ENCODE results near the gene NPTX1. TPM values are rescaled to one million over a fixed set of nuclear protein-coding genes. Genes with fewer than 3 reads are reported as not detected.
A peak's percentile ranks its signal among the peaks of the same experiment; 100 is the strongest.

The NPTX1 gene
- total and polyA plus RNA-seq, 2 of the 13 experiments (the other 11 are each of a cell fraction or from before 2014, with no cell fraction given): 0.01 TPM; not detected in 1

- TF ChIP-seq FOXO4 (CRISPR knock-in tag; conservative IDR thresholded peaks at IDR 0.05): peak; percentile 93; the same call in 1 of the 2 replicates
- TF ChIP-seq MBD4 (IDR thresholded peaks at IDR 0.05; ENCODE audit: borderline replicate concordance, low read length): no peak
- no peak; the same call in 1 of the 2 replicates for TF ChIP-seq PITX1 (CRISPR knock-in tag; IDR thresholded peaks at IDR 0.05)
- TF ChIP-seq ZFP36L1 (CRISPR knock-in tag; IDR thresholded peaks at IDR 0.05): peak; percentile 83; the same call in 1 of the 2 replicates
- TF ChIP-seq ZFP1 (CRISPR knock-in tag; IDR thresholded peaks at IDR 0.05): no peak
- TF ChIP-seq ZBTB3 (CRISPR knock-in tag; IDR thresholded peaks at IDR 0.05; ENCODE audit: borderline replicate concordance, low read depth): no peak
- no peak; the same call in 1 of the 2 replicates for TF ChIP-seq TRIM24 (CRISPR knock-in tag; IDR thresholded peaks at IDR 0.05)
- TF ChIP-seq ZNF709 (CRISPR knock-in tag; IDR thresholded peaks at IDR 0.05): peak; percentile 99
- TF ChIP-seq RFXANK (CRISPR knock-in tag; IDR thresholded peaks at IDR 0.05): no peak
- no peak for TF ChIP-seq FOXA1 (IDR thresholded peaks at IDR 0.05)
- TF ChIP-seq FOXA1 (CRISPR knock-in tag; IDR thresholded peaks at IDR 0.05): no peak
- TF ChIP-seq SIN3B (IDR thresholded peaks at IDR 0.05; ENCODE audit: low read length): no peak; the same call in 1 of the 2 replicates
- peak; percentile 68 for TF ChIP-seq ZNF503 (CRISPR knock-in tag; IDR thresholded peaks at IDR 0.05)
- peak; percentile 79 for TF ChIP-seq NFYB (CRISPR knock-in tag; IDR thresholded peaks at IDR 0.05)
- TF ChIP-seq GATAD2A (CRISPR knock-in tag; IDR thresholded peaks at IDR 0.05): no peak
- TF ChIP-seq HDAC1 (CRISPR knock-in tag; IDR thresholded peaks at IDR 0.05): no peak; the same call in none of the 2 replicates
- TF ChIP-seq NCOA1 (CRISPR knock-in tag; IDR thresholded peaks at IDR 0.05): no peak; the same call in none of the 2 replicates
- TF ChIP-seq U2AF1 (optimal IDR thresholded peaks at IDR 0.05; ENCODE audit: low read depth, low read length): peak; percentile 27
- peak; percentile 78; the same call in 1 of the 2 replicates for TF ChIP-seq HBP1 (CRISPR knock-in tag; IDR thresholded peaks at IDR 0.05; ENCODE audit: low read depth)
- no peak; the same call in 1 of the 2 replicates for TF ChIP-seq ZBTB26 (CRISPR knock-in tag; IDR thresholded peaks at IDR 0.05; ENCODE audit: borderline replicate concordance)
- 0 out of 2 replicates have a peak, but pooled peaks have one; percentile 38 for TF ChIP-seq ZNF10 (CRISPR knock-in tag; IDR thresholded peaks at IDR 0.05; ENCODE audit: borderline replicate concordance, low read depth)
- peak; percentile 91; the same call in 1 of the 2 replicates for TF ChIP-seq ZNF749 (CRISPR knock-in tag; IDR thresholded peaks at IDR 0.05; ENCODE audit: borderline replicate concordance)
Observed at GRCh38 chr17:80454557-80455335, 21.7 kb downstream of the NPTX1 start (continued).
